ENCODE results near the gene ZBTB20.

DNA sequence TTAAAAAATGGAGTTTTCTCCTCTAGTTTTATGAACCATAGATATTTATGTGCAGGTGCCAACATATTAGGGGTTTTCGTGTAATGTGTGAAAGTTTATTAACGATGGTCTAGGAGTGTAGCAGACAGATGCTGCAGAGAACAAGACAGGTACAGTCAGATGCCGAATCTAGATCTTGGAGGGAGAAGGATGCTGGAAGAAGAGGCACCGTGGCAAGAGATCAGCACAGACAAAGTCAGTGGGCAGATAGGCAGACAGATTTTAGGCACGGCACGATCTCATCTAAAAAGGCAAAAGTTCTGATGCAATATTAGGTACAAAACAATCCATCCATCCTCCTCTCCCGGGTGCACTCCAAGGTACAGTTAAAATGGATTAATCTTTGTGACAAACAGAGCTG is 691.7 kb downstream of the ZBTB20 start:
- TF ChIP-seq POLR2AphosphoS5 (IDR thresholded peaks at IDR 0.05) (no peak), POLR2A (IDR thresholded peaks at IDR 0.05) (no peak), CTCF (IDR thresholded peaks at IDR 0.05) (no peak)

Data from stomach (tissue), 4 donors.